ENCODE data around the gene ZC3H12D.

DNA sequence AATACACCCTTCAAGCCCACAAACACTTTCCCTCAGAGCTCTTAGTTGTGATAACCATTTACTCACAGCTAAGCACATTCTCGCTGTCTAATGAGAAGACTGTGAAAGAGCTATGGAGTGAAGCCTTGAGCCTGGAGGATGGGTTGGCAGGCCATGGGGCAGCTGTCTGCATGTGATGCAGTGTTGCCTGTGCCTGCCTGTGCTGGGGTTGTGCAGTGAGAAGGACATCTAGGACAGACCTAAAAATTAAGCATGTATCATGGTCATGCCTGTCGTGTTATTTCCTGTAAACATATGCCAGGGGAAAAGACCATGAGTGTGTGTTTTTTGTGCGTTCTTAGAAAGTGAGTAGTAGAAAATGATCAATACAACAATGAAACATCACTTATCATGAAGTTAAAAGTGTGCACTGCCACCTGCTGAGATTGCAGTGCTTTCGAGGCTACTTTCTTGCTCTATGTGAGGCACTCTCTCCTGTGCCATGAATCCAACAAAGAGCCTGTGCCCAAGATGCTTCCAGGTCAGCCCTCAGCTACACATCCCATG, 8.1 kb upstream of the ZC3H12D start:
- TF ChIP-seq, protein P1, sequence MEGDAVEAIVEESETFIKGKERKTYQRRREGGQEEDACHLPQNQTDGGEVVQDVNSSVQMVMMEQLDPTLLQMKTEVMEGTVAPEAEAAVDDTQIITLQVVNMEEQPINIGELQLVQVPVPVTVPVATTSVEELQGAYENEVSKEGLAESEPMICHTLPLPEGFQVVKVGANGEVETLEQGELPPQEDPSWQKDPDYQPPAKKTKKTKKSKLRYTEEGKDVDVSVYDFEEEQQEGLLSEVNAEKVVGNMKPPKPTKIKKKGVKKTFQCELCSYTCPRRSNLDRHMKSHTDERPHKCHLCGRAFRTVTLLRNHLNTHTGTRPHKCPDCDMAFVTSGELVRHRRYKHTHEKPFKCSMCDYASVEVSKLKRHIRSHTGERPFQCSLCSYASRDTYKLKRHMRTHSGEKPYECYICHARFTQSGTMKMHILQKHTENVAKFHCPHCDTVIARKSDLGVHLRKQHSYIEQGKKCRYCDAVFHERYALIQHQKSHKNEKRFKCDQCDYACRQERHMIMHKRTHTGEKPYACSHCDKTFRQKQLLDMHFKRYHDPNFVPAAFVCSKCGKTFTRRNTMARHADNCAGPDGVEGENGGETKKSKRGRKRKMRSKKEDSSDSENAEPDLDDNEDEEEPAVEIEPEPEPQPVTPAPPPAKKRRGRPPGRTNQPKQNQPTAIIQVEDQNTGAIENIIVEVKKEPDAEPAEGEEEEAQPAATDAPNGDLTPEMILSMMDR (IDR thresholded peaks at IDR 0.05): no peak
- no peak for TF ChIP-seq ZFX (IDR thresholded peaks at IDR 0.05; ENCODE audit: borderline replicate concordance)

Measured in 22Rv1 (cell line).